C4-2B (cell line): ENCODE data around the gene ATAD2B.

Source experiments
- H3K27ac ChIP-seq: fragments of 450-650 bp; 2 replicates; pipeline ENCODE4 v1.5.1; 2017
- ZFX ChIP-seq: fragments of 450-650 bp; IDR thresholded peaks from 2 replicates; pipeline ENCODE4 v1.6.1; 2017
- TF ChIP-seq, protein P1 (sequence below): fragments of 450-650 bp; conservative IDR thresholded peaks from 2 replicates; pipeline ENCODE4 v1.5.1; 2017; ENCODE audit warnings: mild to moderate bottlenecking

Gene ATAD2B

GRCh38 chr2:23806665-23807249, 120.2 kb downstream of the ATAD2B start:
- no peak overlapping the region for H3K27ac ChIP-seq
- TF ChIP-seq, protein P1, sequence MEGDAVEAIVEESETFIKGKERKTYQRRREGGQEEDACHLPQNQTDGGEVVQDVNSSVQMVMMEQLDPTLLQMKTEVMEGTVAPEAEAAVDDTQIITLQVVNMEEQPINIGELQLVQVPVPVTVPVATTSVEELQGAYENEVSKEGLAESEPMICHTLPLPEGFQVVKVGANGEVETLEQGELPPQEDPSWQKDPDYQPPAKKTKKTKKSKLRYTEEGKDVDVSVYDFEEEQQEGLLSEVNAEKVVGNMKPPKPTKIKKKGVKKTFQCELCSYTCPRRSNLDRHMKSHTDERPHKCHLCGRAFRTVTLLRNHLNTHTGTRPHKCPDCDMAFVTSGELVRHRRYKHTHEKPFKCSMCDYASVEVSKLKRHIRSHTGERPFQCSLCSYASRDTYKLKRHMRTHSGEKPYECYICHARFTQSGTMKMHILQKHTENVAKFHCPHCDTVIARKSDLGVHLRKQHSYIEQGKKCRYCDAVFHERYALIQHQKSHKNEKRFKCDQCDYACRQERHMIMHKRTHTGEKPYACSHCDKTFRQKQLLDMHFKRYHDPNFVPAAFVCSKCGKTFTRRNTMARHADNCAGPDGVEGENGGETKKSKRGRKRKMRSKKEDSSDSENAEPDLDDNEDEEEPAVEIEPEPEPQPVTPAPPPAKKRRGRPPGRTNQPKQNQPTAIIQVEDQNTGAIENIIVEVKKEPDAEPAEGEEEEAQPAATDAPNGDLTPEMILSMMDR = no peak
- no peak for TF ChIP-seq ZFX

DNA sequence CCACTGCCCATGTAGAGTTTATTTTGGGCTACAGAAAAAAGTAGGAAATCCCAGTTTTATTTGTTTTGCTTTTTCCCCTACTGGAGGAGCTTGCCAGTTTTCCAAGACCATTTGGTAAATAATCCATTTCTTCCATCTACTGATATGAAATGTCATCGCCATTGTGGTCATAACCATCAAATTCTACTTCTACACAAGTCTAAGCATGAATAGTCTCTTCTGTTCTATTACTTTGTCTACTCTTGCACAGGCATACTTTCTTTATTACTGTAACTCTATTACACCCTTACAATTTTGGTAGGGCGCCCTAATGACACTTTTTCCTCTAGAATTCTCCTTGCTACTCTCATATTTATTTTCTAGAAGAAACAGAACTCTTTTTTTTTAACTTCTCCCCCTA, 120.7 kb downstream of the ATAD2B start:
- H3K27ac ChIP-seq = no peak overlapping the region
- no peak for TF ChIP-seq ZFX
- TF ChIP-seq, protein P1 = no peak

DNA sequence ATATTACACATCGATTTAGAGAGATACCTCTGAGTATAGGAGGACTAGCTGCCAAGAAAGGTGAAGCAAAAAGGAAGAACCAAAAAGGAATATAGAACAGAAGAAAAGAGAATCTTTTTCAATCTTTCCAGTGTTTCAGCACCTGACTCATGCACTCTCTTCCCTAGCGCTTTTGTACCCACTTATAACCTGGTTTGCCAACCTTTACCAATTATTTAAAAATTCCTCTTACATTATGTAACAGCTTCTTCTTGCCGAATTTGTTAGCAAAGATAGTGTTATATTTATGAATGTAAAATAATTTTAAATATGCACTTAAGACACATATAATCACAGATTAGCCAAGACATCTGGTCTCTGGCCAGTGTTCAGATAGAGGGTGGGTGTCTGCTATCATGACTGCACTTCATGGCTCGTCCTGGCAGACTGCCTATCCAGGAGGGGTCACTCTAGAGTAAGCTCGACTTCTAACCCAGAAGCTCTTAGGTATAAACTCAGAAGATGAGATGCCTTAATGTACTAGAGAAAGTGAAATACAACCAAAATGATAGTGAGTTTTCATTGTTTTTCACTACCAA, 122.9 kb downstream of the ATAD2B start:
- TF ChIP-seq, protein P1 = peak; percentile 54
- no peak for TF ChIP-seq ZFX
- H3K27ac ChIP-seq = no peak overlapping the region

DNA sequence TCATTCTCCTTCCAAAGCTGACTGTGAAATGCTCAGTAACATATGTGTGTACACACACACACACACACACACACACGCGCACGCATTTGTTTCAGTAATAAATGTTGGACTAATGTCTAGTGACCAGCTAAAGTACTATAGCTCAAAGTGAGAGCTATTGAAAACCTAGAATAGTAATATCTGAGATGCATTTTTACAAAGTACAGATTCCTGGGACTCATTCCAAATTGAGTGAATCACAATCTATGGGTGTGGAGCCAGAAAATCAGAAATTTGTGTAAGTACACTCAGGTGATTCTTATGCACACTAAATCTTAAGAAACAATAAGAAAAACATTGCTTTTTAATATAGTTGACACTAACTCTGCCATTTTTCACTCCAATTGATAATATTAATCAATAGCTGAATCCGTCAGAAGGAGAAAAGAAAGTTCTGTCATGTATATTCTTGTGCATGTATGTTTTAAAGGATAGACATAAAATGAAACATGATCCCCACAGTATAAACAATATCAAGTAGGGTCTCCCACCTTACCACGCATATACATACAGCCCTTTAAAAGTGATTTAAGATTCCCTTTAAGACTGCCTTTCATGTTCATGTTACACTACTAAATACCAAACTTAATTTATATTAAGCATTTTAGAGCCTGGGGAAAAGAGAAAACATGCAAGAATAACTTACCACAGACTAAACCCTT, 123.5 kb downstream of the ATAD2B start:
- H3K27ac ChIP-seq = no peak overlapping the region
- TF ChIP-seq ZFX = no peak
- TF ChIP-seq, protein P1 = no peak

GRCh38 chr2:23801396-23801795, 125.5 kb downstream of the ATAD2B start:
- TF ChIP-seq, protein P1 = no peak
- TF ChIP-seq ZFX = no peak
- H3K27ac ChIP-seq = no peak overlapping the region

GRCh38 chr2:23794234-23794633, 132.7 kb downstream of the ATAD2B start:
- no peak overlapping the region for H3K27ac ChIP-seq
- TF ChIP-seq, protein P1 = no peak
- no peak for TF ChIP-seq ZFX

DNA sequence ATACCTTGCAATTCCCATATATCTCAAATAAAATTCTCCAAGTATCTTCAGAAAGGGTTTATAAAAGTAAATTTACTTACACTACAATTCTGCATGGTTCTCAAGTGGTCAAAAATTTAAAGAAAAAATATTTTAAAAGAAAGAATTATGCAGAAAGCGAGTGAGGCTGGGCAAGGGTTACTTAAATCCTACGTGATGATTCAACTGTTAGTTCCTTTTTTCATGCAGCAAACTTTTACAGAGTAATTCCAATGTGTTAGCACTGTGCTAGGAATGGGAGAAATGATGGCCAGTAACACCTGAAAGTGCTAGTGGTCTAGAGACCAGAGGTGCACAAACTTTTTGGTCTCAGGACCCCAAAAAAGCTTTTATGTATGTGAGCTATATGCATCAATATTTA, 133.4 kb downstream of the ATAD2B start:
- TF ChIP-seq, protein P1 = no peak
- TF ChIP-seq ZFX = no peak
- no peak overlapping the region for H3K27ac ChIP-seq
